ENCODE data around the gene SSR4. TPM values are rescaled to one million over a fixed set of nuclear protein-coding genes. Genes with fewer than 3 reads are reported as not detected.

SSR4 gene
- total RNA-seq, 2 experiments from 2014 or later: 171 to 173 TPM

DNA sequence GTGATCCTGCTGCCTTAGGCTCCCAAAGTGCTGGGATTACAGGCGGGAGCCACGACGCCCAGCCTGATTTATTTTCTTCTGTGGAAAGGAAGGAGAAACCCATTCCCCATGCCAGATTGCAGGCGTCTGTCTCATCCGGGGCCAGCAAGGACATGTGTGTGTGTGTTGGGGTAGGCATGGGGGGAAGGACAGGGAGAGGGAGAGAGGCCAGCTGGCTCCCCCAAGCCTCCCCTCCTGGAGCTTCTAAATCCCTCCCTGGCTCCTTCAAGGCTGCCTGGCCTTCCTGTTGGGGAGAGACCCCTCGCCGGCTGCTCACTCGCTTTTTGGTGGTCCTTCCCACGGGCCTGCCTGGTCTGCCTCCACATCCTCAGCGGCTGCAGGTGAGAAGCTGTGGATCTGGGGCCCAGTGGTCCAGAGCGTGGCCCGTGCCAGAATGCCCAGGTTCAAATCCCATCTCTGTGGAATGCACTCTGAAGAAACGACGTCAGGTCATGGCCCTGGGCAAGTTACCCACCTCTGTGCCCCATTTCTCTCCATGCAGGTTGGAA lies 31.8 kb upstream of the SSR4 start:
- Histone ChIP-seq H3K4me3 (ENCODE audit: low read length) (no peak overlapping the region), H3K27ac (ENCODE audit: low read depth in 1 of 2, low read length in 2 of 2) (no peak overlapping the region), H3K36me3 (ENCODE audit: insufficient read depth, low read length) (no peaks in the 10 kb centered on the region), H3K4me1 (ENCODE audit: insufficient read depth, low read length) (peaks cover 5% of the 10 kb centered on the region), H3K27me3 (ENCODE audit: control insufficient read depth in 1 of 2, insufficient read depth in 2 of 2, low read length in 2 of 2) (no peaks in the 10 kb centered on the region), H3K9me3 (ENCODE audit: control insufficient read depth in 1 of 2, insufficient read depth in 1 of 2, low read length in 2 of 2) (no peaks in the 10 kb centered on the region)
- H3K4me1 Mint-ChIP-seq (ENCODE audit: low read depth): peaks cover 4% of the 10 kb centered on the region
- no peaks in the 10 kb centered on the region for H3K27me3 Mint-ChIP-seq
- TF ChIP-seq, protein P1, sequence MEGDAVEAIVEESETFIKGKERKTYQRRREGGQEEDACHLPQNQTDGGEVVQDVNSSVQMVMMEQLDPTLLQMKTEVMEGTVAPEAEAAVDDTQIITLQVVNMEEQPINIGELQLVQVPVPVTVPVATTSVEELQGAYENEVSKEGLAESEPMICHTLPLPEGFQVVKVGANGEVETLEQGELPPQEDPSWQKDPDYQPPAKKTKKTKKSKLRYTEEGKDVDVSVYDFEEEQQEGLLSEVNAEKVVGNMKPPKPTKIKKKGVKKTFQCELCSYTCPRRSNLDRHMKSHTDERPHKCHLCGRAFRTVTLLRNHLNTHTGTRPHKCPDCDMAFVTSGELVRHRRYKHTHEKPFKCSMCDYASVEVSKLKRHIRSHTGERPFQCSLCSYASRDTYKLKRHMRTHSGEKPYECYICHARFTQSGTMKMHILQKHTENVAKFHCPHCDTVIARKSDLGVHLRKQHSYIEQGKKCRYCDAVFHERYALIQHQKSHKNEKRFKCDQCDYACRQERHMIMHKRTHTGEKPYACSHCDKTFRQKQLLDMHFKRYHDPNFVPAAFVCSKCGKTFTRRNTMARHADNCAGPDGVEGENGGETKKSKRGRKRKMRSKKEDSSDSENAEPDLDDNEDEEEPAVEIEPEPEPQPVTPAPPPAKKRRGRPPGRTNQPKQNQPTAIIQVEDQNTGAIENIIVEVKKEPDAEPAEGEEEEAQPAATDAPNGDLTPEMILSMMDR (IDR thresholded peaks at IDR 0.05): no peak
- ATAC-seq (ENCODE audit: poor library complexity): no peak
- peak in 2 of 14 experiments; percentile 2 to 6 for DNase-seq
- H3K27ac Mint-ChIP-seq: no peak overlapping the region
- CTCF ChIA-PET: no interaction called here
- H3K4me3 Mint-ChIP-seq: no peak overlapping the region
- no peaks in the 10 kb centered on the region for H3K9me3 Mint-ChIP-seq
- intact Hi-C loops (cut with DNase I, micrococcal nuclease): loop anchor here in 1 of 2 experiments (10.0 kb wide), 1 partner anchor 122 kb away; the partner anchor contains the start of gene L1CAM
- POLR2A ChIA-PET: no interaction called here
- no peaks in the 10 kb centered on the region for H3K36me3 Mint-ChIP-seq (ENCODE audit: low read depth)

DNA sequence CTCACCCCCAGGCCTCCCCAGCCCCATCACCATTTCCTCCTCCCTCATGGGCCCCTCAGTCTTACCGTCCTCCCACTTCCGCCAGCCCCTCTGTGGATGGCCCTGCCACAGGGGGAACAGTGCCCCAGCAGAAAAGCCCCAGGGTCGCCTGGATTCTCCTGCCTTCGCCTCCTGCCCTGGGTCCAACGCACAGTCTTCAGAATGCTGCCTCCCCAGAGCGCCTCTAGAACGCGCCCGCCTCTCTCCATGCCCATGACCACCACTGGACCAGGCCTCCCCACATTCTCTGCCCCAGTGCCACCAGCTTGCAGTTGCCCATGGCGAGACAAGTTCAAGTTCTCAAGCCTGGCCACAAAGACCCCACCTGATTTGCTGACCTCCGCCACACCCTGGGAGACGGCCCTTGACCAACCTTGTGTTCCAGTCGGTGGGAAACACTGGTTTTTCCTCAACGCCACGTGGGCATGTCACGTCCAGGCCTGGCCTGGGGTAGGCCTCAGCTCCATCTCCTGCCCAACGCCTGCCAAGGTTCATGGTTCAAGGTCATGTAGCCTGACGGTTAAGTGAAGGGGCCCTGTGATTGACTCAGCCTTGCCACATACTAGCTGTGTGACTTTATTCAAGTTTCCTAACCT lies 31.1 kb upstream of the SSR4 start:
- ChIA-PET CTCF (interaction anchor here (0.6 to 1.4 kb wide), 5 partner anchors 10 to 184 kb away, joined by 3 to 4 read pairs (median 3); partner anchors contain the start of gene RENBP), POLR2A (no interaction called here)
- no peaks in the 10 kb centered on the region for H3K27me3 Mint-ChIP-seq
- Histone ChIP-seq H3K36me3 (ENCODE audit: insufficient read depth, low read length) (no peaks in the 10 kb centered on the region), H3K4me3 (ENCODE audit: low read length) (no peak overlapping the region), H3K4me1 (ENCODE audit: insufficient read depth, low read length) (peaks cover 9% of the 10 kb centered on the region), H3K27me3 (ENCODE audit: control insufficient read depth in 1 of 2, insufficient read depth in 2 of 2, low read length in 2 of 2) (no peaks in the 10 kb centered on the region), H3K27ac (ENCODE audit: low read depth in 1 of 2, low read length in 2 of 2) (no peak overlapping the region), H3K9me3 (ENCODE audit: control insufficient read depth in 1 of 2, insufficient read depth in 1 of 2, low read length in 2 of 2) (no peaks in the 10 kb centered on the region)
- H3K36me3 Mint-ChIP-seq (ENCODE audit: low read depth): no peaks in the 10 kb centered on the region
- intact Hi-C loops (cut with DNase I, micrococcal nuclease): loop anchor here in 1 of 2 experiments (10.0 kb wide), 1 partner anchor 121 kb away; the partner anchor contains the start of gene L1CAM
- DNase-seq (peak in 2 of 14 experiments; percentile 2 to 6), ATAC-seq (ENCODE audit: poor library complexity) (no peak)
- TF ChIP-seq, protein P1 (IDR thresholded peaks at IDR 0.05): no peak
- H3K9me3 Mint-ChIP-seq: no peaks in the 10 kb centered on the region
- no peak overlapping the region for H3K4me3 Mint-ChIP-seq
- peaks cover 4% of the 10 kb centered on the region for H3K4me1 Mint-ChIP-seq (ENCODE audit: low read depth)
- H3K27ac Mint-ChIP-seq: no peak overlapping the region

DNA sequence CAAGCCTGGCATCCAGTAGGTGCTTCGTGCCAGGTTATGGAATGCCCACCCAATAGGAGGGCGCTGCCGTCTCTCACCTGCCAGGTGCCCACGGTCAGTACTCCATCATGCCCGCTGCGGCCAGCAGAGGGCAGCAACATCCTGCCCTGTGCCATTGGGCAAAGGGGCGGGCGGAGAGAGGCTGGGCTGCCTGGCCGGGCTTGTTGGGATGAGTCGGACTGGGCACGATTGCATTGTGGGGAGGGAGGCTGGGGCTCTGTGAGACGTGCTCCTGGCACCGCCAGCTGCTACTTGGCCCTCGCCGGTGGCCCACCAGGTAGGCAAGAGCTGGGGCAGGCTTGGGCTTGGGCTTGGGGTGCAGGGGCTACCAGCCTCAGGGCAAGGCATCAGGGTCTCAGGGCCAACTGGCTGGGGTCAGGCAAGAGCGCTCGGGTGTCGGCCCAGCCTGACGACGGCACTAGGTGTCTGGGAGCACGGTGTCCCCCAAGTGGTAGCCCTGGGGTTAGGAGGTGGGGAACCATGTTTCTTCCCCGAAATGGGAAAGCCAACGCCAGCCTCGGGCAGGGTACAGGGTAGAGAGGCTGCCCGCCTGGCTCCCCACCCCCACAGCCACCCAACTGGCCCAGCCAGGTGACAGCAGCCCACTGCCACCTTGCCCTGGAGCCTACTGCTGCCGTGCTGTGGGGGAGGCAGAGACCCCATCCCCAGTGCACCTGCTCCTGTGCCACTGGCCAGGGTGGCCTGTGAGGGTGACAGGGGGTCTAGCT lies 30.3 kb upstream of the SSR4 start, which contains the start of gene PLXNB3:
Gene PLXNB3, plus strand, starts transcription at position 261 of the 767 bp plus-strand sequence. CDS start 1,287 bp downstream, outside the sequence.
- H3K27ac Mint-ChIP-seq: no peak within 1 kb of the TSS
- ATAC-seq (ENCODE audit: poor library complexity) (peak; percentile 91), DNase-seq (peak; percentile 57 to 87 (median 71))
- Histone ChIP-seq H3K4me3 (ENCODE audit: low read length) (no peak within 1 kb of the TSS), H3K27ac (ENCODE audit: low read depth in 1 of 2, low read length in 2 of 2) (no peak within 1 kb of the TSS), H3K27me3 (ENCODE audit: control insufficient read depth in 1 of 2, insufficient read depth in 2 of 2, low read length in 2 of 2) (no peaks in the 10 kb centered on the region), H3K9me3 (ENCODE audit: control insufficient read depth in 1 of 2, insufficient read depth in 1 of 2, low read length in 2 of 2) (no peaks in the 10 kb centered on the region), H3K4me1 (ENCODE audit: insufficient read depth, low read length) (peaks cover 9% of the 10 kb centered on the region), H3K36me3 (ENCODE audit: insufficient read depth, low read length) (no peaks in the 10 kb centered on the region)
- H3K4me3 Mint-ChIP-seq: no peak within 1 kb of the TSS
- no peaks in the 10 kb centered on the region for H3K27me3 Mint-ChIP-seq
- ChIA-PET CTCF (interaction anchor here (0.7 to 1.4 kb wide), 5 partner anchors 13 to 183 kb away, joined by 3 to 4 read pairs (median 3); partner anchors contain the start of gene RENBP), POLR2A (no interaction called here)
- H3K4me1 Mint-ChIP-seq (ENCODE audit: low read depth): peaks cover 4% of the 10 kb centered on the region
- TF ChIP-seq, protein P1 (IDR thresholded peaks at IDR 0.05): peak; percentile 65
- intact Hi-C loops (cut with DNase I, micrococcal nuclease): loop anchor here (1.0 to 10.0 kb wide), 3 partner anchors 121 to 189 kb away; partner anchors contain the start of gene L1CAM (in 1 of the 2)
- H3K9me3 Mint-ChIP-seq: no peaks in the 10 kb centered on the region
- H3K36me3 Mint-ChIP-seq (ENCODE audit: low read depth): no peaks in the 10 kb centered on the region
